Upper lobe of left lung (tissue), 6 donors: ENCODE data around the gene LRPAP1. TPM values are rescaled to one million over a fixed set of nuclear protein-coding genes. Genes with fewer than 3 reads are reported as not detected.
"Not testable (repeated sequence)": the region's sequence is repeated elsewhere in the genome, so short reads cannot be mapped to it uniquely, and the experiment has no call there.

Experiments used
- ATAC-seq, 2 donors: fragments of 200-7000 bp; cut with Tn5 transposase; one replicate each; pipeline ENCODE4 v1.9.1; 2022; ENCODE audit warnings: mild to moderate bottlenecking in 2 of 2, moderate library complexity in 2 of 2; ENCODE audit not compliant: low FRiP score in 2 of 2
- DNase-seq, 2 donors: peaks; one replicate each; pipeline ENCODE4 v3.0.0-alpha.2; 2019 to 2020
- H3K27ac ChIP-seq, 4 donors: fragments of 200-600 bp; sonication (generic); one replicate each; pipeline ENCODE4 v1.5.1; 2016 to 2019
- H3K27me3 ChIP-seq, 4 donors: fragments of 200-600 bp; sonication (generic); one replicate each; pipeline ENCODE4 v1.5.1; 2017 to 2019
- H3K36me3 ChIP-seq, 4 donors: fragments of 200-600 bp; sonication (generic); one replicate each; pipeline ENCODE4 v1.5.1; 2016 to 2019
- H3K4me1 ChIP-seq, 4 donors: fragments of 200-600 bp; sonication (generic); one replicate each; pipeline ENCODE4 v1.5.1; 2018 to 2019
- H3K4me3 ChIP-seq, 4 donors: fragments of 200-600 bp; sonication (generic); one replicate each; pipeline ENCODE4 v1.5.1; 2017 to 2019; ENCODE audit warnings: mild to moderate bottlenecking in 2 of 4, moderate library complexity in 1 of 4
- H3K9me3 ChIP-seq, 4 donors: fragments of 200-600 bp; sonication (generic); one replicate each; pipeline ENCODE4 v1.5.1; 2018 to 2019
- WGBS, 2 donors: methylation state at CpG; one replicate each; pipeline ENCODE4 v1.1.5; 2017 to 2018; 5-methylcytosine and 5-hydroxymethylcytosine counted together
- total RNA-seq, 6 donors: library from RNA; depleted of rRNA in 4 of 6; stranded (reverse); fragments of >200 nt in 4 of 6; gene quantifications; one replicate each; pipeline versions ENCODE4 v1.1.0 to v1.2.1, GENCODE V29; 2016 to 2021
- donor health status: DM: no; HTN: no; CAD: no; lungs with moderate emphysema.
- donor health status: DM: no; HTN: yes; CAD: no; lungs with severe emphysema.

The LRPAP1 gene
- total RNA-seq, 6 donors from 2014 or later = 98.5 to 267 (median 251) TPM

GRCh38 chr4:3550792-3551325 lies 18.6 kb upstream of the LRPAP1 start:
- DNase-seq, ATAC-seq, H3K4me3 ChIP-seq, H3K36me3 ChIP-seq, H3K9me3 ChIP-seq, H3K27ac ChIP-seq, H3K27me3 ChIP-seq, H3K4me1 ChIP-seq: not testable (repeated sequence)
- 90 to 92% methylated on average over 10 to 12 of the region's 12 CpGs for WGBS, 2 donors

DNA sequence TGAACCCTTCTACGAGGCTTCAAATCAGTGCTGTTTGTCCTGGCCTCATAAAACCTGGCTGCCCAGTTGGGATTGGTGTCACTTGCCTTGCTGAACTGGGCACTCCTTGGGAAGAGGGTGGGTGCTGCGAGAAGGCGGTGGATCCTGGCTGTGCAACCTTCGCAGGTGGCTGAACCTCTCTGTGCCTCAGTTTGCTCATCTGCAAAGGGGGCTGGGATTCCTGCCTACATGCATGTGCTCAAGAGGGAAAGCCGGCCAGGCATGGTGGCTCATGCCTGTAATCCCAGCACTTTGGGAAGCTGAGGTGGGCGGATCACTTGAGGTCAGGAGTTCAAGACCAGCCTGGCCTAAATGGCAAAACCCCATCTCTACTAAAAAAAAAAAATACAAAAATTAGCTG lies 17.8 kb upstream of the LRPAP1 start:
- DNase-seq, H3K9me3 ChIP-seq, ATAC-seq, H3K36me3 ChIP-seq, H3K4me1 ChIP-seq, H3K4me3 ChIP-seq, H3K27me3 ChIP-seq, H3K27ac ChIP-seq: not testable (repeated sequence)
- WGBS, 2 donors = 96 to 100% methylated on average over 1 to 3 of the region's 6 CpGs

- WGBS, 2 donors = 71 to 72% methylated on average over 2 to 4 of the region's 6 CpGs
- H3K4me3 ChIP-seq, ATAC-seq, H3K4me1 ChIP-seq, DNase-seq, H3K27ac ChIP-seq, H3K36me3 ChIP-seq, H3K27me3 ChIP-seq, H3K9me3 ChIP-seq: not testable (repeated sequence)
Measured at GRCh38 chr4:3549694-3550001, 17.4 kb upstream of the LRPAP1 start.

- not testable (repeated sequence) for H3K4me3 ChIP-seq, DNase-seq, H3K27ac ChIP-seq, H3K4me1 ChIP-seq, H3K36me3 ChIP-seq, H3K27me3 ChIP-seq, H3K9me3 ChIP-seq, ATAC-seq
- WGBS, 2 donors = 86 to 100% methylated on average over 2 to 21 of the region's 21 CpGs
Measured at GRCh38 chr4:3548991-3549693, 16.9 kb upstream of the LRPAP1 start.

GRCh38 chr4:3546721-3547120 lies 14.5 kb upstream of the LRPAP1 start:
- not testable (repeated sequence) for H3K9me3 ChIP-seq, ATAC-seq, DNase-seq, H3K4me1 ChIP-seq, H3K36me3 ChIP-seq, H3K27me3 ChIP-seq, H3K4me3 ChIP-seq, H3K27ac ChIP-seq
- 43 to 67% methylated on average over 4 of the region's 4 CpGs for WGBS, 2 donors

GRCh38 chr4:3545351-3545750 lies 13.1 kb upstream of the LRPAP1 start:
- H3K9me3 ChIP-seq, DNase-seq, ATAC-seq, H3K27ac ChIP-seq, H3K4me3 ChIP-seq, H3K4me1 ChIP-seq, H3K36me3 ChIP-seq, H3K27me3 ChIP-seq: not testable (repeated sequence)
- 96 to 97% methylated on average over 8 of the region's 8 CpGs for WGBS, 2 donors

DNA sequence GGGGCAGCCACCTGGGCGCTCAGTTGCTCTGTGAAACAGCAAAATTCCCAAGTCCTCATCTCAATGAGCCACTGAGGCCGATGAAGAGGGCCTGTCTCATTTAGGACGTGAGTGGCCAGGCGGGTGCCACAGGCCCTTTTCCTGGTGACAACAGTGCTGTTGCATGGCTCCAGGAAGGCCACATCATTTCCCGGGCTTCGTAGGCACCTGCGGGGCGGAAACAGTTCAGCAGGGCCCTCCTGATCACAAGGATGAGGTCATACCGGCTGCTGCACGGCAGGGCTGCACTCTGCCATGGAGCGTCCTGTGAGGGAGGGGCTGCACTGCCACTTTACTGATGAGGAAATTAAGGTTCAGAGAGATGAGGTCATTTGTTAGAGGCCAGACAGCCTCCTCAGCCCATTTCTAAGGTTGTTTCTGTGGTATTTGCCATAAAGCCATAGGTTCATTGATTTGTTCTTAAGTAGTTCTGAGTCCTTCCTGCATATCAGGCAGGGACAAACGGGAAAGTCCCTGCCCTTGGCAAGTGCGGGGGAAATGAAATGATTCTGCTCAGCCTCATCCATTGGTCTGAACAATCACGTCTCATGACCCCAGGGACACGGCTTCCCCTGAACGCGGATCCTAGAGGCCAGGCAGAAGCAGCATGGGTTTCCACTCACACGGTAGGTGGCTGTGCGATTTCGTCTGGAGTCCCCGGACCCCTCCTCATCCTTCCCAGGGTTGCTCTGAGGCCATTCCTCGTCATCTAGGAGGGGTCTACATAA lies 12.2 kb upstream of the LRPAP1 start:
- H3K9me3 ChIP-seq, H3K27me3 ChIP-seq, DNase-seq, H3K4me1 ChIP-seq, H3K36me3 ChIP-seq, H3K4me3 ChIP-seq, ATAC-seq, H3K27ac ChIP-seq: not testable (repeated sequence)
- 57 to 60% methylated on average over 15 to 22 of the region's 22 CpGs for WGBS, 2 donors

GRCh38 chr4:3543415-3543814 lies 11.2 kb upstream of the LRPAP1 start:
- H3K9me3 ChIP-seq, ATAC-seq, H3K27ac ChIP-seq, H3K4me3 ChIP-seq, DNase-seq, H3K4me1 ChIP-seq, H3K27me3 ChIP-seq, H3K36me3 ChIP-seq: not testable (repeated sequence)
- 91 to 93% methylated on average over 6 to 7 of the region's 8 CpGs for WGBS, 2 donors

- H3K27ac ChIP-seq, ATAC-seq, H3K36me3 ChIP-seq, H3K4me1 ChIP-seq, H3K9me3 ChIP-seq, H3K27me3 ChIP-seq, H3K4me3 ChIP-seq: not testable (repeated sequence)
- DNase-seq = peak in 1 of 2 donors; percentile 50
- WGBS, 2 donors = 93% methylated on average over 15 of the region's 23 CpGs; no CpG with 5 or more reads in 1 of the 2 donors
Measured at GRCh38 chr4:3538906-3539305, 6.7 kb upstream of the LRPAP1 start.

DNA sequence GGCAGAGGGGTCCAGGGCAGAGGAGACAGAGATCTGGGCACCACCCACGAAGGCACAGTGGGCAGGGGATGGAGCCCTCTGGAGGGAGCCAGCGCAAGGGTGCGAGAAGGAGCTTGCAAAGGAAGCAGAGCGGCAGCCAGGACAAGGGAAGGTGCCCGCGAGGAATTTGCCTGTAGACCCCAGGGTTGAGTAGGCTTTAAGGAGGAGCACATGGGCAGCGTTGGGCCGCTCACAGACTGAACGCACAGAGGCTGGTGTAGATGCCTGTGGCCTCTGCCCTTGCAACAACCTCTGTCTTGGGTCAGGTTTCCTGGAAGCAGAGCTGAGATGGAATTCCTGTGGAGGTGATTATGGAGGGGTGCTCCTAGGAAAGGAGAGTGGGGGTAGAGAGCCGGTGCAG lies 3.6 kb upstream of the LRPAP1 start:
- peak in 1 of 2 donors; percentile 8 for DNase-seq
- not testable (repeated sequence) for H3K27ac ChIP-seq, H3K36me3 ChIP-seq, H3K27me3 ChIP-seq, ATAC-seq, H3K9me3 ChIP-seq, H3K4me3 ChIP-seq
- peaks cover 14 to 18% (median 17%) of the 10 kb centered on the region in 4 donors for H3K4me1 ChIP-seq
- 88 to 95% methylated on average over 10 of the region's 10 CpGs for WGBS, 2 donors
